HAP-1 (cell line): Measurements from ENCODE around the gene IRF1.

ENCODE experiments used
- DNase-seq, 2 experiments: peaks; one replicate each; pipeline ENCODE4 v3.0.0-alpha.2; 2016 to 2020; ENCODE audit warnings: low spot score in 2 of 2
- H3K27me3 ChIP-seq: fragments of 250-450 bp; sonication (Bioruptor Pico); 2 replicates; pipeline ENCODE4 v1.5.1; 2020; ENCODE audit warnings: low read depth, mild to moderate bottlenecking, moderate library complexity
- H3K36me3 ChIP-seq: fragments of 250-450 bp; sonication (Bioruptor Pico); replicated peaks from 2 replicates; pipeline ENCODE4 v1.5.1; 2020; ENCODE audit warnings: mild to moderate bottlenecking
- H3K4me1 ChIP-seq: fragments of 250-450 bp; sonication (Bioruptor Pico); 2 replicates; pipeline ENCODE4 v1.5.1; 2020; ENCODE audit warnings: mild to moderate bottlenecking
- H3K4me3 ChIP-seq: fragments of 250-450 bp; sonication (Bioruptor Pico); 2 replicates; pipeline ENCODE4 v1.5.1; 2020; ENCODE audit warnings: mild to moderate bottlenecking, moderate library complexity
- H3K9me3 ChIP-seq: fragments of 250-450 bp; sonication (Bioruptor Pico); 2 replicates; pipeline ENCODE4 v1.5.1; 2020; ENCODE audit warnings: mild to moderate bottlenecking, moderate library complexity
- in situ Hi-C: fragments of 300-500 bp; cut with MboI; formaldehyde crosslinking; loops from 3 replicates; pipeline ENCODE4 v1.14.3; 2020; ENCODE audit warnings: low sequenced_read_pairs, inconsistent platforms, mixed read lengths

Gene IRF1

GRCh38 chr5:132479111-132479951 lies 11.2 kb downstream of the IRF1 start:
- H3K4me1 ChIP-seq = no peaks in the 10 kb centered on the region
- in situ Hi-C loops = no loop called here
- no peak for DNase-seq

GRCh38 chr5:132478366-132478871 lies 12.2 kb downstream of the IRF1 start:
- no peaks in the 10 kb centered on the region for H3K27me3 ChIP-seq
- no peaks in the 10 kb centered on the region; the same call in 1 of the 2 replicates for H3K36me3 ChIP-seq
- H3K4me3 ChIP-seq = no peak overlapping the region
- no peak for DNase-seq
- H3K9me3 ChIP-seq = no peaks in the 10 kb centered on the region
- in situ Hi-C loops = no loop called here
- H3K4me1 ChIP-seq = no peaks in the 10 kb centered on the region

More at GRCh38 chr5:132479111-132479951, 11.2 kb downstream of the IRF1 start:
- Histone ChIP-seq H3K9me3 (no peaks in the 10 kb centered on the region), H3K4me3 (no peak overlapping the region), H3K27me3 (no peaks in the 10 kb centered on the region), H3K36me3 (peaks cover under 1% of the 10 kb centered on the region)

GRCh38 chr5:132477784-132478365 lies 12.7 kb downstream of the IRF1 start:
- Histone ChIP-seq H3K36me3 (no peaks in the 10 kb centered on the region), H3K9me3 (no peaks in the 10 kb centered on the region), H3K4me3 (no peak overlapping the region), H3K4me1 (no peaks in the 10 kb centered on the region), H3K27me3 (no peaks in the 10 kb centered on the region)
- in situ Hi-C loops = no loop called here
- DNase-seq = no peak

GRCh38 chr5:132476876-132477781 lies 13.4 kb downstream of the IRF1 start:
- in situ Hi-C loops = no loop called here
- Histone ChIP-seq H3K36me3 (no peaks in the 10 kb centered on the region), H3K4me1 (no peaks in the 10 kb centered on the region), H3K4me3 (no peak overlapping the region), H3K27me3 (no peaks in the 10 kb centered on the region), H3K9me3 (no peaks in the 10 kb centered on the region)
- no peak for DNase-seq

GRCh38 chr5:132475987-132476875 lies 14.3 kb downstream of the IRF1 start:
- Histone ChIP-seq H3K4me3 (no peak overlapping the region), H3K36me3 (no peaks in the 10 kb centered on the region), H3K4me1 (no peaks in the 10 kb centered on the region), H3K9me3 (no peaks in the 10 kb centered on the region), H3K27me3 (no peaks in the 10 kb centered on the region)
- in situ Hi-C loops = no loop called here
- no peak for DNase-seq

- Histone ChIP-seq H3K4me1 (no peaks in the 10 kb centered on the region), H3K27me3 (no peaks in the 10 kb centered on the region), H3K4me3 (no peak overlapping the region), H3K36me3 (no peaks in the 10 kb centered on the region), H3K9me3 (no peaks in the 10 kb centered on the region)
- no peak for DNase-seq
- in situ Hi-C loops = no loop called here
Measured at GRCh38 chr5:132475497-132475882, 15.1 kb downstream of the IRF1 start.

GRCh38 chr5:132474881-132475496 lies 15.6 kb downstream of the IRF1 start:
- in situ Hi-C loops = no loop called here
- Histone ChIP-seq H3K27me3 (no peaks in the 10 kb centered on the region), H3K4me3 (no peak overlapping the region), H3K36me3 (no peaks in the 10 kb centered on the region), H3K9me3 (no peaks in the 10 kb centered on the region), H3K4me1 (no peaks in the 10 kb centered on the region)
- no peak for DNase-seq

- Histone ChIP-seq H3K4me3 (no peak overlapping the region), H3K36me3 (no peaks in the 10 kb centered on the region), H3K27me3 (no peaks in the 10 kb centered on the region), H3K9me3 (no peaks in the 10 kb centered on the region), H3K4me1 (no peaks in the 10 kb centered on the region)
- in situ Hi-C loops = no loop called here
- DNase-seq = no peak
Measured at GRCh38 chr5:132474131-132474723, 16.3 kb downstream of the IRF1 start.

GRCh38 chr5:132473668-132474067 lies 16.9 kb downstream of the IRF1 start:
- in situ Hi-C loops = no loop called here
- no peak for DNase-seq
- Histone ChIP-seq H3K36me3 (no peaks in the 10 kb centered on the region), H3K9me3 (no peaks in the 10 kb centered on the region), H3K4me3 (no peak overlapping the region), H3K4me1 (no peaks in the 10 kb centered on the region), H3K27me3 (no peaks in the 10 kb centered on the region)

- no peak for DNase-seq
- Histone ChIP-seq H3K4me1 (no peaks in the 10 kb centered on the region), H3K36me3 (no peaks in the 10 kb centered on the region), H3K9me3 (no peaks in the 10 kb centered on the region), H3K4me3 (no peak overlapping the region), H3K27me3 (no peaks in the 10 kb centered on the region)
- in situ Hi-C loops = no loop called here
Measured at GRCh38 chr5:132473019-132473531, 17.5 kb downstream of the IRF1 start.

GRCh38 chr5:132472431-132472830 lies 18.1 kb downstream of the IRF1 start:
- no peak overlapping the region for H3K4me3 ChIP-seq
- in situ Hi-C loops = no loop called here
- no peaks in the 10 kb centered on the region for H3K4me1 ChIP-seq
- no peak for DNase-seq
- no peaks in the 10 kb centered on the region for H3K36me3 ChIP-seq
- no peaks in the 10 kb centered on the region for H3K27me3 ChIP-seq
- H3K9me3 ChIP-seq = no peaks in the 10 kb centered on the region

GRCh38 chr5:132471944-132472343 lies 18.6 kb downstream of the IRF1 start:
- Histone ChIP-seq H3K9me3 (no peaks in the 10 kb centered on the region), H3K4me3 (no peak overlapping the region), H3K27me3 (no peaks in the 10 kb centered on the region), H3K4me1 (no peaks in the 10 kb centered on the region), H3K36me3 (no peaks in the 10 kb centered on the region)
- no peak for DNase-seq
- in situ Hi-C loops = no loop called here
